DLD1 (cell line): ENCODE results near the gene AMPH.

Experiments used
- in situ Hi-C: cut with HindIII; loops from 2 replicates; pipeline ENCODE4 v1.10.0; 2017; ENCODE audit warnings: low sequenced_read_pairs

AMPH gene

GRCh38 chr7:38545977-38546376, 85.2 kb downstream of the AMPH start:
- in situ Hi-C loops, result no loop called here

- in situ Hi-C loops, result no loop called here
Measured at GRCh38 chr7:38542156-38542555, 89.0 kb downstream of the AMPH start.

- in situ Hi-C loops, result no loop called here
Measured at GRCh38 chr7:38541440-38541839, 89.7 kb downstream of the AMPH start.

GRCh38 chr7:38539477-38540081, 91.6 kb downstream of the AMPH start:
- in situ Hi-C loops, result no loop called here

GRCh38 chr7:38535073-38535472, 96.1 kb downstream of the AMPH start:
- in situ Hi-C loops, result no loop called here

- in situ Hi-C loops, result no loop called here
Measured at GRCh38 chr7:38525857-38526256, 105.3 kb downstream of the AMPH start.

GRCh38 chr7:38524786-38525185, 106.4 kb downstream of the AMPH start:
- in situ Hi-C loops, result no loop called here

GRCh38 chr7:38520741-38521140, 110.4 kb downstream of the AMPH start:
- in situ Hi-C loops, result no loop called here

GRCh38 chr7:38518541-38518940, 112.6 kb downstream of the AMPH start:
- in situ Hi-C loops, result no loop called here

- in situ Hi-C loops, result no loop called here
Measured at GRCh38 chr7:38512704-38513103, 118.5 kb downstream of the AMPH start.

- in situ Hi-C loops, result no loop called here
Measured at GRCh38 chr7:38512291-38512690, 118.9 kb downstream of the AMPH start.

GRCh38 chr7:38507384-38507783, 123.8 kb downstream of the AMPH start:
- in situ Hi-C loops, result no loop called here

GRCh38 chr7:38506756-38507155, 124.4 kb downstream of the AMPH start:
- in situ Hi-C loops, result no loop called here

GRCh38 chr7:38506004-38506403, 125.2 kb downstream of the AMPH start:
- in situ Hi-C loops, result no loop called here

- in situ Hi-C loops, result no loop called here
Measured at GRCh38 chr7:38504684-38505083, 126.5 kb downstream of the AMPH start.

GRCh38 chr7:38502848-38503247, 128.3 kb downstream of the AMPH start:
- in situ Hi-C loops, result no loop called here

- in situ Hi-C loops, result no loop called here
Measured at GRCh38 chr7:38502289-38502688, 128.9 kb downstream of the AMPH start.

- in situ Hi-C loops, result no loop called here
Measured at GRCh38 chr7:38492010-38492409, 139.2 kb downstream of the AMPH start.

GRCh38 chr7:38482521-38482920, 148.7 kb downstream of the AMPH start:
- in situ Hi-C loops, result no loop called here

- in situ Hi-C loops, result no loop called here
Measured at GRCh38 chr7:38481401-38481800, 149.8 kb downstream of the AMPH start.

- in situ Hi-C loops, result no loop called here
Measured at GRCh38 chr7:38478404-38478803, 152.8 kb downstream of the AMPH start.

- in situ Hi-C loops, result no loop called here
Measured at GRCh38 chr7:38477333-38477732, 153.8 kb downstream of the AMPH start.

GRCh38 chr7:38476764-38477163, 154.4 kb downstream of the AMPH start:
- in situ Hi-C loops, result no loop called here
